IPS DF 6.9 (cell line): ENCODE results near the gene TAB3.

ENCODE experiments used
- DNase-seq: peaks from one replicate; pipeline ENCODE4 v3.0.0-alpha.2; 2013; ENCODE audit warnings: low read depth, low spot score
- H3K27ac ChIP-seq: one replicate; pipeline ENCODE4 v1.5.1; 2013; ENCODE audit warnings: low read length, control low read depth
- H3K27me3 ChIP-seq: 2 replicates; pipeline ENCODE4 v1.6.1; 2013; ENCODE audit warnings: mild to moderate bottlenecking, low read length; ENCODE audit not compliant: control insufficient read depth, insufficient read depth
- H3K36me3 ChIP-seq: 2 replicates; pipeline ENCODE4 v1.6.1; 2013; ENCODE audit warnings: low read length; ENCODE audit not compliant: control insufficient read depth, insufficient read depth
- H3K4me1 ChIP-seq: 2 replicates; pipeline ENCODE4 v1.6.1; 2013; ENCODE audit warnings: low read length; ENCODE audit not compliant: control insufficient read depth, insufficient read depth
- H3K4me3 ChIP-seq: 2 replicates; pipeline ENCODE4 v1.5.1; 2013; ENCODE audit warnings: mild to moderate bottlenecking, low read length
- H3K9me3 ChIP-seq: 2 replicates; pipeline ENCODE4 v1.6.1; 2013; ENCODE audit warnings: low read length, inconsistent platforms; ENCODE audit not compliant: control insufficient read depth, insufficient read depth
- WGBS: extraction: QIAGEN DNeasy Blood & Tissue Kit; methylation state at CpG from one replicate; pipeline ENCODE4 v1.1.7; 2013; ENCODE audit warnings: mixed read lengths, missing lambda C conversion rate; ENCODE audit not compliant: insufficient read length, insufficient coverage; 5-methylcytosine and 5-hydroxymethylcytosine counted together

TAB3 gene

DNA sequence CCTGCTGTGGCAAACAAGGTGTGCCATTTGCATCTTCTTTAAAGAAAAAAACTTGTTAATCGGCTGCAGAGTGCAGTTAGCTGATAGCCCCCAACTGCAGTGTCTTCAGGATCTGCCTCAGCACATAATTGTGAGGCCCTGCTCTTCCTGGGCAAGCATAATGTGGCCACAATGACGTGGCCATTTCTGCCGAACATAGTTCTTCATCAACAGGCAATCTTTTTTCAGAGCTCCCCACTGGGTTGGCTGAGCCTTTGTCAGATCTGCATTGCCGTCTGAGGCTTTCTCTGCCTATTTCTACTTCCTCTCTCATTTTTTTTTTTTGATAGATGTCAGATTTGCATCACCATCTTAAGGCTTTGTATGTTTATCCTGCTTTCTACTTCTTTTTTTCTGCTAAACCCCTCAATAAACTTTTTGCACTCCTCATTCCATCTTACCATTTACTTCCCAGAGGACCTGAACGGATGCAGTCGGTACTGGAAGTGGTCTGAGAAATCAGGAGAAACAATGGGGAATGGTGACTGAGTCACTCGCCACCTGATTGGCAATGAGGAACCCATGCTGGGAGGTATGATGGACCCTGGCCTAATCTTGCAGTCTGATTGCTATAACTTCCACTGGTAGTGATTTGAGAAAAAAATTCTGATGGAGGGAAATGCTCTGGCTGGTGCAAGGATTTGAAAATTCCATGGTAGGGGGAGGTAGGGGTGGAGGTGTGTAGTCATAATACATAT lies 21.2 kb upstream of the TAB3 start:
- H3K36me3 ChIP-seq: no peaks in the 10 kb centered on the region
- H3K4me3 ChIP-seq: no peak overlapping the region
- no peaks in the 10 kb centered on the region for H3K27me3 ChIP-seq
- no peaks in the 10 kb centered on the region for H3K9me3 ChIP-seq
- H3K4me1 ChIP-seq: no peaks in the 10 kb centered on the region
- DNase-seq: no peak
- no peak overlapping the region for H3K27ac ChIP-seq
- no CpG with 5 or more reads among the region's 7 CpGs for WGBS

DNA sequence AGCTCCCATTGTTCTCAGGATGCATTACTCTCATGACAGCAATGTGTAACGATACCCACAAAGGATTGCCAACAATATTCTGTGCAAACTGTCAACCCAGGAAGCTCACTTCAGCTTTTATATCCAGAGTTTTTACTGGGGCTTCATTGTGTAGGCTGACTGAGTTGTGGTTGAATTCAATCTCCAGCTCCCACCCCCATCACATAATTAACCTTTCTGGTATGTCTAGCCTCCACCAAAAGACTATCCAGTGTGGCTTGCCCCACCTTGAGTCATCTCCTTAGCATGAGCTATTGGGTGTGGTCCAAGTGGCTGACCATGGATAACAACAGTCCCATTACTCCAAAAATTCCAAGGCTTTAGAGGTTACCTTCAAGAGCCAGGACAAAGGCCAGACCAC lies 17.7 kb upstream of the TAB3 start:
- H3K4me3 ChIP-seq: no peak overlapping the region
- no peak for DNase-seq
- no CpG with 5 or more reads among the region's 1 CpG for WGBS
- no peaks in the 10 kb centered on the region for H3K9me3 ChIP-seq
- H3K27me3 ChIP-seq: no peaks in the 10 kb centered on the region
- no peak overlapping the region for H3K27ac ChIP-seq
- H3K4me1 ChIP-seq: no peaks in the 10 kb centered on the region
- no peaks in the 10 kb centered on the region for H3K36me3 ChIP-seq

DNA sequence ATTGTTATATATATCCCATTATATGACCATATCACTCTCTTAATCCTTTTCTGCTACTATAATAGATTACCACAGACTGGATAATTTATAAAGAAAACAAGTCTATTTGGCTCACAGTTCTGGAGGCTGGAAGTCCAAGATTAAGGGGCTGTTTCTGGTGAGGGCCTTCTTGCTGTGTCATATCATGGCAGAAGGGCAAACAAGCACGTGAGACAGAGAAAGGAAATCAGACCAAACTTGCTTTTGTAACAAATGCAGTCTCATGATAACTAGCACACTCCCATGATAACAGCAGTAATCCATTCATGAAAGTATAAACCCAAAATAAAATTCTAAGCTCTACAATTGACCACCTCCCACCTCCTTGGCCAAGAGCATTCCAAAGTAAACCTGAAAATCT lies 16.3 kb upstream of the TAB3 start:
- H3K4me3 ChIP-seq: no peak overlapping the region
- no peaks in the 10 kb centered on the region for H3K27me3 ChIP-seq
- DNase-seq: no peak
- H3K4me1 ChIP-seq: no peaks in the 10 kb centered on the region
- no peaks in the 10 kb centered on the region for H3K36me3 ChIP-seq
- no peaks in the 10 kb centered on the region for H3K9me3 ChIP-seq
- H3K27ac ChIP-seq: no peak overlapping the region
- WGBS: no CpG with 5 or more reads among the region's 1 CpG

- H3K27ac ChIP-seq: no peak overlapping the region
- H3K36me3 ChIP-seq: no peaks in the 10 kb centered on the region
- no peaks in the 10 kb centered on the region for H3K9me3 ChIP-seq
- no peaks in the 10 kb centered on the region for H3K27me3 ChIP-seq
- no CpG with 5 or more reads among the region's 3 CpGs for WGBS
- H3K4me1 ChIP-seq: no peaks in the 10 kb centered on the region
- DNase-seq: no peak
- H3K4me3 ChIP-seq: no peak overlapping the region
These were observed 15.6 kb upstream of the TAB3 start for GRCh38 chrX:30904632-30905031.

GRCh38 chrX:30904186-30904585 lies 15.1 kb upstream of the TAB3 start:
- H3K4me3 ChIP-seq: no peak overlapping the region
- WGBS: no CpG with 5 or more reads among the region's 5 CpGs
- H3K36me3 ChIP-seq: no peaks in the 10 kb centered on the region
- H3K27me3 ChIP-seq: no peaks in the 10 kb centered on the region
- no peak overlapping the region for H3K27ac ChIP-seq
- H3K9me3 ChIP-seq: no peaks in the 10 kb centered on the region
- no peak for DNase-seq
- H3K4me1 ChIP-seq: no peaks in the 10 kb centered on the region

DNA sequence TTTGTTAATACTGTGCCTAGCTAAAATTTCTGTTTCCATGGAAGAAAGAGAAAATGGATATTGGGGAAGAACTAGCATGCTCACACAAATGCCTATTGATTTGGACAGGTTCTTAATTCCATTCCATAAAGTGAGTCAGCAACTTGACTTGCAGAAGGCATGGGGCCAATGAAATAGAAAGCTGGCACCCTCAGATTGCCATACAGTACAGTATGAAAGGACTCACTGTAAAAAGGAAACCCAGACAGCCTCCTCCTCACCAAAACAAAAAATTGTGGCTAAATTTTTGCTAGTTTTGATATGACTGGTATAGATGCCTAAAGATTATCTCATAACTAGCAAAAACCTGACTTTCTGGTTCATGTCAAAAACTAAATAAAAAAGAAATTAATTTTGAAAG lies 11.2 kb upstream of the TAB3 start:
- no peak for DNase-seq
- Histone ChIP-seq H3K36me3 (no peaks in the 10 kb centered on the region), H3K9me3 (no peaks in the 10 kb centered on the region), H3K27me3 (no peaks in the 10 kb centered on the region), H3K4me3 (no peak overlapping the region), H3K27ac (no peak overlapping the region), H3K4me1 (no peaks in the 10 kb centered on the region)

DNA sequence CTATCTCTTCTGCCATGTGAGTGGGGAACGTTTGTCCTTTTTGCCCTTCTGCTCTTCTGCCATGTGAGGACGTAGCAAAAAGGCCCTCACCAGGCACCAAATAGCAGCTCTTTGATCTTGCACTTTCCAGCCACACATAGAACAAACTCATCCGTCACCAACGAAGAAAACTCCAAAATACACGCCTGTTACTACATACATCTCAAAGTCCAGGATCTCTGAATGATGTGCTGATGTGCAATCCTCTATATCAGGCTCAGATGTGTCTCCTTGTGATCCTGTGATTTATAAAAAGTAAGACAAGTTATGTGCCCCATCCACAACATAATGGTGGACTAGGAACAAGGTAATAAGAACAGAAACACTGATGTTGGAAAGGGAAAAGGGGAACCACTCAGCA lies 9.8 kb upstream of the TAB3 start:
- H3K27me3 ChIP-seq: no peaks in the 10 kb centered on the region
- H3K36me3 ChIP-seq: no peaks in the 10 kb centered on the region
- no peaks in the 10 kb centered on the region for H3K9me3 ChIP-seq
- H3K27ac ChIP-seq: no peak overlapping the region
- H3K4me3 ChIP-seq: no peak overlapping the region
- DNase-seq: no peak
- no CpG with 5 or more reads among the region's 5 CpGs for WGBS
- no peaks in the 10 kb centered on the region for H3K4me1 ChIP-seq

GRCh38 chrX:30895370-30895769 lies 6.3 kb upstream of the TAB3 start:
- no peak for DNase-seq
- no peaks in the 10 kb centered on the region for H3K9me3 ChIP-seq
- H3K27me3 ChIP-seq: no peaks in the 10 kb centered on the region
- H3K4me1 ChIP-seq: no peaks in the 10 kb centered on the region
- no peak overlapping the region for H3K4me3 ChIP-seq
- no CpG with 5 or more reads among the region's 2 CpGs for WGBS
- no peaks in the 10 kb centered on the region for H3K36me3 ChIP-seq
- no peak overlapping the region for H3K27ac ChIP-seq

DNA sequence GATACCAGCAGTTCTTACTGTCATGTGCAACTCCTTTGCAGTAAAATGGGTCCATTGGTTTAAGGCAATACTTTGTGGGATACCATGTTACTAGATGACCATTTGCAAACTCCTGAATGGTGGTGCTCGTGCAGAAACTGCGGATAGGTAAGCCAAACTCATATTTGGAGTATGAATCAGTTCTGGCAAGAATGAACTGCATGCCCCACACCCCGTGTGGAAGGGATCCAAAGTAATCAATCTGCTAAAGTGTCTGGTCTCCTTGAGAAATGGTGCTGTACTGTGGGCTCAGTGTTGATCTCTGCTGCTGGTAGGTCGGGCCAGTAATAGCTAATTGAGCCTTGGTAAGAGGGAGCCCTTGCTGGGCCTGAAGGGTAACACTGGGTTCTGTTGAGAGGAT lies 4.2 kb upstream of the TAB3 start:
- H3K9me3 ChIP-seq: no peaks in the 10 kb centered on the region
- no peak overlapping the region for H3K4me3 ChIP-seq
- no peak overlapping the region for H3K27ac ChIP-seq
- no peaks in the 10 kb centered on the region for H3K4me1 ChIP-seq
- no peaks in the 10 kb centered on the region for H3K27me3 ChIP-seq
- no CpG with 5 or more reads among the region's 4 CpGs for WGBS
- DNase-seq: no peak
- no peaks in the 10 kb centered on the region for H3K36me3 ChIP-seq

DNA sequence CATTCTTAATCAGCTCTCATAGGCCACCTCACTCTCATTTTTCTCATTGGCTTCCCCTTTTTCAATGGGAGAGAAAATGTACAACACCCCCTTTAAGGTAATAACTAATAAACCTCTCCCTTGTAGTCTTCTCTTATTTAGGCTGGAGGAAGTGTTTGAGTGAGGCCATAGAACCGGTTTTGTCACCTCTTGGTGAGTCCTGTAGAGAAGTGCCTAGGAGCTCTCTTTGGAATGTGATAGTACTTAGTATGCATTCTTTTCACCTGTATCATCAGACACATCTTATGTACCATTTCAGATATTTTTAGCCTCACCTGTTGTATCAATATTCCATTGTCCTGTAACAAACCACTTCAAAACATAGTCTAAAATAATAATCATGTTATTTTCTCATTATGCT lies 3.5 kb upstream of the TAB3 start:
- Histone ChIP-seq H3K27me3 (no peaks in the 10 kb centered on the region), H3K9me3 (no peaks in the 10 kb centered on the region), H3K27ac (no peak overlapping the region), H3K4me3 (no peak overlapping the region), H3K4me1 (no peaks in the 10 kb centered on the region), H3K36me3 (no peaks in the 10 kb centered on the region)
- no CpG with 5 or more reads among the region's 1 CpG for WGBS
- no peak for DNase-seq

- WGBS: no CpG with 5 or more reads among the region's 45 CpGs
- H3K27ac ChIP-seq: no peak overlapping the region
- H3K36me3 ChIP-seq: no peaks in the 10 kb centered on the region
- no peak for DNase-seq
- H3K9me3 ChIP-seq: no peaks in the 10 kb centered on the region
- H3K4me3 ChIP-seq: peak overlapping the region; percentile 95
- no peaks in the 10 kb centered on the region for H3K4me1 ChIP-seq
- H3K27me3 ChIP-seq: no peaks in the 10 kb centered on the region
These were observed 418 bp downstream of the TAB3 start for GRCh38 chrX:30888526-30889146.
